Measurements from ENCODE around the gene KRT86.
A peak's percentile ranks its signal among the peaks of the same experiment; 100 is the strongest.

The KRT86 gene

DNA sequence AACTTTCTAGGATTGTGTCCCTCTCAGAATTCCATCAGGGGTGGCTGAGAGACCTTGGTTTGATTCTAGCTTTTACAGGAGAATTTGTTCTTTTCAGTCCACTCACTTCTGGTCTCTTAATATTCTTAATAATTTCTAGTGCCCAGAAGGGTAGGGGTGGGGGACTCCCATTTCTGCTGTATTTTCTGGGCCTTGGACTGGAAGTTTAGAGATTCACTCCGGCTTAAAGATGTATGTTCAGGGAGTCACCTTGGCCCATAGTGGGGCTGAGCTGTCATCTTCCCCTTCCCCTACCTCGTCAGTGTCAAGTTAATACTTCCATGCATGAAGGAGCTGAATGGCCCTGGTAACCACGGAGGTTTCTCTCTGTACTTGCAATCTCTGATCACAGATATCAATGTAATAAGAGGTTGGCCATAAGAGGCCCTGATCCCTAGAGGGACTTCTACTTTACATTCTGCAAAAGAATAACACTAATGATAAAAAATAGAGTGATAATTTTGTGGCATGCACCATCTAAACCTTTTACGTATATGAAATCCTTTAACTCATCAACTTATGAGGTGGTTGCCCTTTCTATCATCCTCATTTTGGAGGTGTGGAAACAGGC lies 10.2 kb downstream of the KRT86 start:
- no peak for TF ChIP-seq EGR1 (IDR thresholded peaks at IDR 0.05)
- TF ChIP-seq, protein P1, sequence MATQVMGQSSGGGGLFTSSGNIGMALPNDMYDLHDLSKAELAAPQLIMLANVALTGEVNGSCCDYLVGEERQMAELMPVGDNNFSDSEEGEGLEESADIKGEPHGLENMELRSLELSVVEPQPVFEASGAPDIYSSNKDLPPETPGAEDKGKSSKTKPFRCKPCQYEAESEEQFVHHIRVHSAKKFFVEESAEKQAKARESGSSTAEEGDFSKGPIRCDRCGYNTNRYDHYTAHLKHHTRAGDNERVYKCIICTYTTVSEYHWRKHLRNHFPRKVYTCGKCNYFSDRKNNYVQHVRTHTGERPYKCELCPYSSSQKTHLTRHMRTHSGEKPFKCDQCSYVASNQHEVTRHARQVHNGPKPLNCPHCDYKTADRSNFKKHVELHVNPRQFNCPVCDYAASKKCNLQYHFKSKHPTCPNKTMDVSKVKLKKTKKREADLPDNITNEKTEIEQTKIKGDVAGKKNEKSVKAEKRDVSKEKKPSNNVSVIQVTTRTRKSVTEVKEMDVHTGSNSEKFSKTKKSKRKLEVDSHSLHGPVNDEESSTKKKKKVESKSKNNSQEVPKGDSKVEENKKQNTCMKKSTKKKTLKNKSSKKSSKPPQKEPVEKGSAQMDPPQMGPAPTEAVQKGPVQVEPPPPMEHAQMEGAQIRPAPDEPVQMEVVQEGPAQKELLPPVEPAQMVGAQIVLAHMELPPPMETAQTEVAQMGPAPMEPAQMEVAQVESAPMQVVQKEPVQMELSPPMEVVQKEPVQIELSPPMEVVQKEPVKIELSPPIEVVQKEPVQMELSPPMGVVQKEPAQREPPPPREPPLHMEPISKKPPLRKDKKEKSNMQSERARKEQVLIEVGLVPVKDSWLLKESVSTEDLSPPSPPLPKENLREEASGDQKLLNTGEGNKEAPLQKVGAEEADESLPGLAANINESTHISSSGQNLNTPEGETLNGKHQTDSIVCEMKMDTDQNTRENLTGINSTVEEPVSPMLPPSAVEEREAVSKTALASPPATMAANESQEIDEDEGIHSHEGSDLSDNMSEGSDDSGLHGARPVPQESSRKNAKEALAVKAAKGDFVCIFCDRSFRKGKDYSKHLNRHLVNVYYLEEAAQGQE (IDR thresholded peaks at IDR 0.05; ENCODE audit: low read depth) = no peak
- no peak for TF ChIP-seq TEAD4 (IDR thresholded peaks at IDR 0.05)
- no peak for TF ChIP-seq FOXM1 (IDR thresholded peaks at IDR 0.05; ENCODE audit: borderline replicate concordance, low read depth)
- TF ChIP-seq EP300 (IDR thresholded peaks at IDR 0.05; ENCODE audit: borderline replicate concordance) = no peak

DNA sequence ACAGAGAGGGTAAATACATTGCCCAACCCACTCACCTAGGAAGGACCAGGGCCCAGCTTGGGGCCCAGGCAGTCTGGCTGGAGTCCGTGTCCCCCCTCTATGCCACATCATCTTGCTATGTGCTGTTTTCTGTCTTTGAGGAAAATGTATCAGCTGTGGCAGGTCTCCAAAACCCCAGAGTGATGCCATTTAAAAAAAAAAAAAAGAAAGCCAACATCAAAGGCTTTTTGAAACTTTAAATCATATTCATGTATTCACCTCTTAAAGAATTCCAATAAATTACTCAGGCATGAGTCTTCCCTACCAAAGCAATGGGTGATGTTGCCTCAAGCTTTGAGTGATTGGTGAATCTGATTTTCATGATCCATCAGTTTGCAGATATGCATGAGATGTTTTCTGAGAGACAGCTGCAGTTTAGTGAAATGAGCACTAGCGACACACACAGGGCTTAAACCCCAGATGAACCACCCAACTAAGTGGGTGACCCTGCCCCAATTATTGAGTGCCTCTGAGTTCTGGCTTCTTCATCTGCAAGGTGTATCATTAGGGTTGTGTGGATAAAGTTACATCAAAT lies 10.8 kb downstream of the KRT86 start:
- no peak for TF ChIP-seq ZBTB7A (IDR thresholded peaks at IDR 0.05; ENCODE audit: low read depth)
- TF ChIP-seq, protein P2, sequence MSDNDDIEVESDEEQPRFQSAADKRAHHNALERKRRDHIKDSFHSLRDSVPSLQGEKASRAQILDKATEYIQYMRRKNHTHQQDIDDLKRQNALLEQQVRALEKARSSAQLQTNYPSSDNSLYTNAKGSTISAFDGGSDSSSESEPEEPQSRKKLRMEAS (IDR thresholded peaks at IDR 0.05) = no peak
- 0 out of 2 replicates have a peak, but pooled peaks have one; percentile 6 for TF ChIP-seq CREB1 (IDR thresholded peaks at IDR 0.05; ENCODE audit: low read depth)
- no peak for TF ChIP-seq EGR1 (IDR thresholded peaks at IDR 0.05)
- peak; percentile 58; the same call in 1 of the 2 replicates for TF ChIP-seq EP300 (IDR thresholded peaks at IDR 0.05; ENCODE audit: borderline replicate concordance)
- TF ChIP-seq, protein P3, sequence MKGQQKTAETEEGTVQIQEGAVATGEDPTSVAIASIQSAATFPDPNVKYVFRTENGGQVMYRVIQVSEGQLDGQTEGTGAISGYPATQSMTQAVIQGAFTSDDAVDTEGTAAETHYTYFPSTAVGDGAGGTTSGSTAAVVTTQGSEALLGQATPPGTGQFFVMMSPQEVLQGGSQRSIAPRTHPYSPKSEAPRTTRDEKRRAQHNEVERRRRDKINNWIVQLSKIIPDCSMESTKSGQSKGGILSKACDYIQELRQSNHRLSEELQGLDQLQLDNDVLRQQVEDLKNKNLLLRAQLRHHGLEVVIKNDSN (IDR thresholded peaks at IDR 0.05) = no peak
- TF ChIP-seq TEAD4 (IDR thresholded peaks at IDR 0.05) = 0 out of 2 replicates have a peak, but pooled peaks have one; percentile 24
- peak; percentile 47; the same call in 1 of the 2 replicates for TF ChIP-seq NFIC (IDR thresholded peaks at IDR 0.05)
- TF ChIP-seq YY1 (IDR thresholded peaks at IDR 0.05; ENCODE audit: low read depth) = no peak
- TF ChIP-seq TCF12 (IDR thresholded peaks at IDR 0.05; ENCODE audit: low read depth) = no peak
- TF ChIP-seq FOXM1 (IDR thresholded peaks at IDR 0.05; ENCODE audit: borderline replicate concordance, low read depth) = no peak

DNA sequence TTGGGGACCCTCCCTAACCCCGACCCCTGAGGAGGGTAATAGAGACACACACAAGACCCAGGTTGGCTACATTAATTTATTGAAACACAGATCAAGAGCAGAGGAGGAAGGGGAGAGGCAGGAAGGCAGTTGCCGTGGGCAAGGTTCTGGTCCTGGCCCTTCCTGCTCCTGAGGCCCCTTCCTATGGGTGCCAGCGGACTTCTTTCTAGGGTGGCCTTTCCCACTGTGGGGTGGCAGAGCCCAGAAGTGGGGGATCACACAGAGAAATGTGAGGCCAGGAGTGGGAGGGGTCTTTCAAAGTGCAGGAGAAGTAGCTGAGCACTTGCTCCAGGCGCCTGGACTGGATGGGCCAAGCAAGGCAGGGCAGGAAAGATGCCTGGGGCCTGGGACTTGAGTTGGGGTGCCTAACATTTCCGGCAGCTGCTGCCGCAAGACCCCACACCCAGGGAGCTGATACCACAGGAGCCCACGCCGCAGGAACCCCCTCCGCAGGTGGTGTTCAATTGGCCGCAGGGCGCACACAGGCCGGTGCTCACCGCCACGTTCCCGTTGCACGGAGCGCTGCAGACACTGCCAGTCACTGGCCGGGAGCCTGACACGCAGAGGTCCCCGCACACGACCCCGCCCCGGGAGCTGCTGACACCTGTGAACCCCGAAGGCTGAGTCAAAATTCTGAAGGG lies 11.5 kb downstream of the KRT86 start:
- TF ChIP-seq TCF12 (IDR thresholded peaks at IDR 0.05; ENCODE audit: low read depth) (no peak), CREB1 (IDR thresholded peaks at IDR 0.05; ENCODE audit: low read depth) (no peak), YY1 (IDR thresholded peaks at IDR 0.05; ENCODE audit: low read depth) (no peak), NFIC (IDR thresholded peaks at IDR 0.05) (no peak), TEAD4 (IDR thresholded peaks at IDR 0.05) (no peak), ZBTB7A (IDR thresholded peaks at IDR 0.05; ENCODE audit: low read depth) (no peak; the same call in 1 of the 2 replicates), FOXM1 (IDR thresholded peaks at IDR 0.05; ENCODE audit: borderline replicate concordance, low read depth) (no peak), CEBPB (IDR thresholded peaks at IDR 0.05) (no peak), RAD21 (IDR thresholded peaks at IDR 0.05; ENCODE audit: low read depth) (no peak), EGR1 (IDR thresholded peaks at IDR 0.05) (no peak), TAF1 (IDR thresholded peaks at IDR 0.05; ENCODE audit: low read depth) (no peak), EP300 (IDR thresholded peaks at IDR 0.05; ENCODE audit: borderline replicate concordance) (no peak)
- TF ChIP-seq, protein P1 (IDR thresholded peaks at IDR 0.05; ENCODE audit: low read depth) = no peak
- TF ChIP-seq, protein P3 (IDR thresholded peaks at IDR 0.05) = no peak
- TF ChIP-seq, protein P2 (IDR thresholded peaks at IDR 0.05) = no peak

DNA sequence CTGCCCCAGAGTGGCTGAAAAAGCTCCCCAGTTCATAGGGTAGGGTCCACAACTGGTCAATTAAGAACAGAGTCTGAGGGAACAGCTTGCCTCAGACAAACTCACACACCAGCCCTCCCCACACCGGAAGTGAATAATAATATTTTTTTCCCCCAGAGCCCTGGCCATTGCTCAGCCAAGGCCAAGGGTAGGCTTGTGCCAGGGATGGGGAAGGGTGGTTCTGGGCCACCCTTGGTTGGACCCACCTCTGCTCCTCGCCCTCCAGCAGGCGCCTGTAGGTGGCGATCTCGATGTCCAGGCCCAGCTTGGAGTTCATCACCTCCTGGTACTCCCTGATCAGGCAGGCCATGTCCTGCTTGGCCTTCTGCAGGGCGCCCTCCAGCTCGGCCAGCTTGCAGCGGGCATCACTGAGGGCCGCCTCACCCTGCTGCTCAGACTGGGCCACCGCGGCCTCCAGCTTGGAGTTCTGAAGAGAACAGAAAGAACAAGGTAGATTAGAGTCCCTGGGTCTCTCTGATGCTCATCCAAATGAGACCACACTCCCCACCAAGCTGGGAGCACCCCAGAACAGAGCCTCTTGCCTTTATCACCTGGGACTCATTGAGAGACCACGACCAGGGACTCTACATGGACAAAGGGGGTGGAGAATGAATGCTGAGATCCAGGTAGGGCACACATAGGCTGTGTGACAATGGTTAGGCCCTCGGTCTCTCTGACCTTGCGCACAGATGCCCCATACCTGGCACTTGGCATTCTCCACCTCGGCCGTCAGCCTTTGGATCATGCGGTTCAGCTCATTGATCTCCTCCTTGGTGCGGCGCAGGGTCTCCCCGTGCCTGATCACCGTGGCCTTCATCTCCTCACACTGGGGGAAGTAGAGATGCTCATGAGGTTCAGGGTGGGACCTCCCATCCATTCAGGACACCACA lies 12.7 kb downstream of the KRT86 start:
- peak; percentile 20; the same call in 1 of the 2 replicates for TF ChIP-seq RAD21 (IDR thresholded peaks at IDR 0.05; ENCODE audit: low read depth)
